HG03520 (cell line): ENCODE data around the gene ISYNA1.

Experiments
- ATAC-seq: cut with Tn5 transposase; IDR thresholded peaks from one replicate; pipeline ENCODE4 v1.9.1; 2021; ENCODE audit warnings: mild to moderate bottlenecking, moderate library complexity; ENCODE audit not compliant: unreplicated experiment

The ISYNA1 gene

DNA sequence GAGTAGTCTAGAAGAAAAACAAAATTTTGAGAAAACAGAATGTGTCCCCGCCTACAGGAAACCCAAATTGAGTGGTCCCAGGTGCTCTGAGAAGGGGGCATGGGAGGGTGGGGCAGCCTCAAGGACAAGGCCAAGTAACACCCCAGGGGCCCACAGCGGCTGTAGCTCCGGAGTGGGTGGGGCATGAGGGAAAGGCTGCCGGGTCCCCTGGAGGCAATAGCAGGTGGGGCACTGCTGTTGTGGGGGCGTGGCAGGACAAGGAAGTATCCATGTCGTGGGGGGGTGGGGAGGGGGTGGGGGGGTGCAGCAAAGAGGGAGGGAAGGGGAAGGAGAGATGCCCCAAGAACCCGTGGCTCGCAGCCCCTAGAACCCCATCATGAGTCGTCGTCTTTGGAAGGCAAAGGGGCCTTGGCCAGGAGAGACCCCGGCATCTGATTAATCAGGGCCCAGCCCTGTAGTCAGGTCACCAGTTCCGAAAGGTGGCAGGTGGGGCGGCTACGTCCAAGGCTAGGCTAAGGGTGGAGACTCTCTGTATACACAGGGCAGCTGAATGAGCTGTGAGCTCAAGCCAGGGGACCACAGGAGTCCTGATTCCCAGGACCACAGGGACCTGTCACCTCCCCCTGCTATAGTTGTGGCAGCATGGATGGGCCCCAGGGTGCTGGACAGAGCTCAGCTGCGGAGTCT, 7.5 kb upstream of the ISYNA1 start:
- ATAC-seq: no peak

DNA sequence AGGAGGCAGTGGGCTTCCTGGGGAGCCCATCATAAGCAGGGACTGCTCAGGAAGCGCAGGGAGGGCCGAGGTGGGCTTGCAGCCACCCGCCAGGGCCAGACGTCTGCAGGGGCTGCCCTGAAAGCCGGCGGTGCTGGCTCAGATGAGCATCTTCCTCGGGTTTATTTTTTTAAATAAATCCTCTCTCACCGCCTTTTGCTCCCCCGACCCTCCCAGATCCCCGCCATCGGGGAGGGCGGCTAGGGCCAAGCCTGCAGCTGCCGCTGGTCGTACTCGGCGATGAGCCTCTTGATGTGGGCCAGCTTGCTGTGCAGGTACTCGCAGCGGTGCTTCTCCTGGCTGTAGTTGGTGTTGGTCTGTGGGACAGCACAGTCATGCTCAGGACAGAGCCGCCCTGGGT, 6.6 kb upstream of the ISYNA1 start:
- ATAC-seq: no peak

DNA sequence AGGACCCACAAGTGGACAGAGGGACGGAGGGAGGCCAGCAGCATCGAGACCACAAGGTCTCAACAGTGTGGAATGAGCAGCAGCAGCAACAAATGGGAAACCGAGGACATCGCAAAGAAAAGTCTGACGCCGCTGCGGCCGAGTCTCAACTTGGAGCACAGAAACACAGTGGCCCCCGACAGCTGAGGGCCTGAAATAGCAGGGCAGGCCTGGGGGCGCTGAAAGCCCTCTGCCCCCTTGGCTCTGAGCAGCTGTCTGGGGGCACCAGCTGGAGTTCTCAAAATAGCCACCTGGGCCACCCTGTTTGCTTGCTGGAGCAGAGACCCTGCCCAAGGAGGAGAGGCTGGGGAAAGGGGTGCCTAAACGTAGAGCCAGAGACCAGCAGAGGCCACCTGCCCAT, 5.9 kb upstream of the ISYNA1 start:
- ATAC-seq: no peak

DNA sequence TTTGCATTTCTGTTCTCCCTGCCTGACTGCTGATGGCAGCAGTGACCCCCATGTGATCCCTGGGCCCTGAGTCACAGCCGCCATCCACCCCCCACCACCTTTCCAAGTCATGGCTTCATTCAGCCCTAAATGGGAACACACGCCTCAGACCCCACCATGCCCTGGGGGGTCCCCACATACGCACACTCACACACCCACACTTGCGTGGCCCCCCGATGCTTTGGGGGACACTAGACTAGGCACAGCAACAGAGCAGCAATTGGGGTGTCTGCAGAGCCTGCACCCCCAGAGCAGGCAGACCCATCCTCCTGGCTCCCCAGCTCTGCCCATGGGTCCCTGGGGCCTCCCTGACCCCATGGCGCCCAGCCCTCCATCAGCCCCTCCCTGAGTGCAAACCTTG, 5.5 kb upstream of the ISYNA1 start:
- no peak for ATAC-seq

DNA sequence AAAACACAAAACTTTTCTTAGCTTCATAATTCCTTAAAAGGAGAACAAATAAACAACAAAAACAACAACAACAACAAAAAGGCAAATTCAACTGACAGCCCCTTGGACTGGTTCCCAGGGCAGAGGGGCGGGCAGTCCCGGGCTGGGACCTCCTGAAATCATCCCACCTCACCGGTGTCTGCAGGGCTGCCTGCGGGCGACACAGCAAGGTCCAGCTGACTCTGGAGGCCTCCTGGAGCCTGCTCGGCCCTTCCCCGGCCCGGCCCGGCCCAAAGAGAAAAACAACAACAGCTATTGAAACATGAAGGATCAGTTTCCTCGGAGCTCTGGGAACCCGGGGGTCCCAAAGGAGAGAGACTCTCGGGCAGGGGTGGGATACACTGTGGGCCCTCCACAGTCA, 5.0 kb upstream of the ISYNA1 start:
- ATAC-seq: no peak

DNA sequence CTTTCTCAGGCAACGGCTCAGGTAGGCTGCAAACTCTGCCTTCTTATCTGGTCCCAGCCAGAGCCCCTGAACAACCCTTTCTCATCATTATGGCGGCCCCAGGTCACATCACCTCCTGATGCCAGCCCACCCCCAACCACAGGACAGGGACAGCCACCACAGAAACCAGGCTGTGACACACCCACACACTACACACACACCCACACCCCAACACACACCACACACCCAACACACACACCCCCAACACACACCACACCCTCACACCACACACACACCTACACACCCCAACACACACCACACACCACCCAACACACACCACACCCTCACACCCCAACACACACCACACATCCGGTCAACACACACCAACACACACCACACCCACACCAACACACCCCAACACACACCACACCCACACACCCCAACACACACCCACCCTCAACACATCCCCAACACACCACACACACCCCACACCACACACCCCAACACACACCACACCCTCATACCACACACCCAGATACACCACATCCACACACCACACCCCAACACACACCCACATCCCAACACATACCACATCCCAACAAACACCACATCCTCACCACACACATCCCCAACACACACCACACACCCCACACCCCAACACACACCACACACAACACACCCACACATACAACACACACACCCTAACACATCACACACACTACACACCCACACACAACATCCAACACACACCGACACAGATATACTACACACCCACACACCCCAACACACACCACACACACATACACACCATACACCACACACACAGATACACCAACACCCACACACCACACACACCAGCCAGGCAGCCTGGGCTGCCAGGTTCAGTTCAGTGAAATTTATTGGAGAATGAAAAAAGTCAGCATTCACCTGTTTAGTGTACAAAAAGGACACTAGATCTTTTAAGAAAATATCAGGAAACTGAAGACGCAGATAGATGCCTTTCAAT, 4.2 kb upstream of the ISYNA1 start:
- no peak for ATAC-seq

DNA sequence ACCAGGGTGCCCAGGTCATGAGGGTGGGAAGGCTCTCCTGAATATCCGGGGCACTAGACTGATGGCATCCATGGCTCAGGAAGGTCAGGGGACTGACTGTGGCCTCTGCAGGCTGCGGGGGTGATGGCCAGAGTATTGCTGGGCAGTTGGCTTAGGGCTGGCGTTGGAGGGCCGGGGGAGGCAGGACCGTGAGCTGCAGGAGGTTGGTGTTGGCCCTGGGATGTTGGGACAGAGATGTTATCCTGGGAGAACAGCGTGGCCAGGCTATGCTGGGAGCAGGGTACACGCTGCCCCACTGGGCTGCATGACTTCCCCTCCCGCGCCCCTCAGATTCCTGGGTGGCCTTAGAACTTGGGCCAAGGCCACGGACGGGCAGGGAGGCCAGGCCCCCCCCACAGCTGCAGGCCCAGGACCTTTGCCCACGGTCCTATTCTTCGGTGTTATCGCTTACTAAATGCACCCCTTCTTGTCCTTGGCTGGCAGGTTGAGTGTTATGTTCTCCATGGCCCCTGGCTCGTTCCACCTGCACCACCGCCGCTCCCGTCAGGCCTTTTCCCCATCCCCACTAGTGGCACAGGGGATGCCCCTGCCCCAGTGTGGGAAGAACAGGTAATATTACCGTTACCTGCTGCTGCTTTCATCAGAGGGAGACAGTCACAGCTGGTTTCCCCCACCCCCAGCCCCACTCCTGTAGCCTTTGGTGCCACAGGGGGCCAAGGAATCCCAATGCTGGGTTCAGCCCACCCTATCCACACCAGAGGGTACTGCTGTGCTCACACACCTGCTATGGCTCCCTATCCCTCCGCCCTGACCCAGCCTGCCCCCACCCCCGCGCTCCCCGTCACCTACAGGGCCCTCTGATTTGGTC, 3.2 kb upstream of the ISYNA1 start:
- ATAC-seq: no peak

DNA sequence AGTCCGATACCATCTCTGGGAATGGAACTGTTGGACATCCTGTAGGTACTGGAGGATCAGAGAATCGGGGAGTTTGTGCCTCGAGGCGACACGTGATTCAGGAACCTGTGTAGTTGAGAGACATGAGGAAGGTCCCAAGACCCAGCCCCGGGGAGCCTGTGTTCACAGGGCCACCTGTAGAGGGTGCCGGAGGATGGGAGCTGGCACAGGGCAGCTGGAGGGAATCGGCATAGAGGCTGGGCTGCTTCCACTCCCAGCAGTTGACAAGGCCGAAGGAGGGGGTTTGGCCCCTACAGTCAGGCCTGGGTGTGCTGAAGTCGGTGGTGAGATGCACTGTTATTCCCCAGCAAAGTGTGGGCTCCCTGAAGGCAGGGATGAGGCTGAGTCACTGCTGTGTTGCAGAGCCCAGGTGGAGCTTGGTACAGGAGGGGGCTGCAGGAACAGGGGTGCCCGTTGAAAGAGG, 2.5 kb upstream of the ISYNA1 start:
- ATAC-seq: no peak

DNA sequence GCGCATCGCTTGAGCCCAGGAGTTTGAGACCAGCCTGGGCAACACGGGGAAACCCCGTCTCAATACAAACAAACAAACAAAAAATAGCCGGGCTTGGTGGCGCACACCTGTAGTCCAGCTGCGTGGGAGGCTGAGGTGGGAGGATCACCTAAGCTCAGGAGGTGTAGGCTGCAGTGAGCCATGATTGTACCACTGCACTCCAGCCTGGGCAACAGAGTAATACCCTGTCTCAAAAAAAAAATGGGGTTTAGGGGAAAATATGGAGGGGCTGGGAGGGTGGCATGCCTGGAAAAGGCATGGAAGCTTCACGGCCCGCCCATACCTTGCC, 1.9 kb upstream of the ISYNA1 start:
- ATAC-seq: no peak

DNA sequence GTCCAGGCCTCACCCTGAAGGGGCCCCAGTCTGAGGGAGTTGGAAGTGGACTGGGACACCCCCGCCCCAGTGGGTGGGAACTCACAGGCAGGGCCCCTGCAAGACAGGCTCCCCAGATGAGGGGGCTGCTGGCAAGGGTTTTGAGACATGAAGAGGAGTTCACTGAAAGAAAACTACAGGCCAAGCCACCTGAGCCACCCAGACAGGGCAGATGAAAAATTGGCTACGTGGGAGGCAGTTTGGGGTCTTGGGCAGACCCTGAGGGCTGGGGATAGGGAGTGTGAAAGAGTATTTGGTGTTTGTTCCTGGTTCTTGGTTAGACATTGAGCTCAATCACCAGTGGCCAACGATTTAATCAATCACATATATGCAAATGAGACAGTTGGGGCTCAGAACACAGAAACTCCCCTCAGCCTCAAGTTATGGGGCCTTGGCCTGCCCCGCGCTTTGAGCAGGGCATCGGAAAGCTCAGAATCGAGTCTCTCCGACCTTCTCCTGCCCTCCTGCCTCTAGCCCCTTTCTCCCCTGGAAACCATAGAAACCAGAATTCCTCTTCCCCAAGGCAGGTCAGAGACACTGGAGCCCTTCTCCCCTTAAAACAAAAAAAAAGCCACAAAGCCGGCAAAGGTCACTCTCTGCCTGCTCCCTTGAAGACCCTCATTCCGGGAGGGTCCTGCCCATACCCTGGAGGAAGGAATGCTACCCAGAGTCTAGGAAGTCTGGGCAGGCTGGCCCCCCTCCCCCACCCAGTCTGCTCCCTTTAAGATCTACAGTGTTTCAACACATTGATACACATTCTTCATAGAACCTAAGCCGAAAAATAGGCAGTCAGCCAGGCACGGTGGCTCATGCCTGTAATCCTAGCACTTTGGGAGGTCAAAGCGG, 1.3 kb upstream of the ISYNA1 start:
- no peak for ATAC-seq

DNA sequence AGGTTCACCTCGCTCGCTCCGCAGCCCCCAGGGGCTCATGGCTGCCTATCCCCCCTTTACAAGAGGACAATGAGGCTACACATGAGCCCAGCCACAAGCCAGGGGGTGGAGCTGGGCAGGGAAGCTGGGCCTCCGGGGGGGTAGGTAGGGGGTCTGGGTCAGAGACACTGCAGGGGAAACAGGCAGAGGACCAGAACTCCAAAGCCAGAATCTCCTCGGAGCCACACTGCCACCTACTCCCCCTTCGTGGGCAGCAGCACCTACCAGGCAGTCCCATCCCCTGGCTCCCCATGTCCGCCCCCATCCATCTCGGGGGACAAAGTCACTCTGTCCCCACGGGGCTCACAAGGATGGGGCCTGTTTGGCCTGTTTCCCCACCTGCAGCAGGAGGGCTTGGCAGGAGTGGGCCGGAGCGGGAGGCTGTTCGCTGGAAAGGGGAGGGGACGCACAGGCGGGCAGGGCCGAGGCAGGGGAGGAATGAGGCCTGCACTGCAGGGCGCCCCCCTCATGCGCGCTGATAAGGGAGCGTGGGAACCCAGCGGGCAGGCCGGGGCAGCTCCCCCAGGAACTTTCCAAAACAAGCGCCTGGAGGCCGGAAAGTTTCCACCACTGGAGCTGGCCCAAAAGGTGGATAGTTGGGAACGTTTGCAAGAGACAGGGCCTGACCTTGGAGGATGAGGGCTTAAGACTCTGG, 545 bp upstream of the ISYNA1 start:
- no peak for ATAC-seq

DNA sequence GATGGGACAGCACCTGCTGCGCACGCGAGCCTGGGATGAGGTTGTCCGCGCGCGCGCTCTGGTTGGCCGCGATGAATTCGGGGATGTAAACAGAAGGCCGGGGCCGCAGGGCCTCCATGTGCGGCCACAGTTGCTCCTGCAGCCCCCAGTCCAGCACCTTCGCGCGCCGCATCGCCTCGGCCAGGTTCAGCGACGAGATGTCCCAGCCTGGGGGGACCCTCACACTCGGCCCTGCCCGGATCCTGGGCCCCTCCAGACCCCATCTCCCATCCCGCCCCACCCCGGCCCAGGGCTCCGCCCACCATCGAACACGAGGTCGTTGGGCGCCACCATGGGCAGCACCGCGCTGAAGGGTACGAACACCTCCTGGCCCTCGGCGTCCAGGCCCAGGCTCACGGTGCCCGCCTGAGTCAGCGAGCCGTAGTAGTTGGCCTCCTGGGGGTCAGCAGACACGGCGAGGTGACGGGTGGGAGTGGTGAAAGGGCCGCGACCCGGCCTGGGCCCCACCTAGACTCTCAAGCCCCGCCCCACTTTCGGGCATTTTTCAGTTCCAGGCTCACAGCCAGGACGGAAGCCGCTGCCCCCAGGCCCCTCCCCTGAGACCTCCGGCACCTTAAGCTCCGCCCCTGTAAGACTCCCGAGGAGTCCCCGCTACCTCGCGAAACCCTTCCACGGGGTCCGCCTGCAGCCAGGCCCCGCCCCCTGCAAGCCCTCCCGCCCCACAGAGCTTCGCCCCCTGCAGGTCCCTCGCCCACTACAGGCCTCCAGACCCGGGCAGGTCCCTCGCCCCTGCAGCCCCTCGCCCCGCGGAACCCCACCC, 1.1 kb downstream of the ISYNA1 start:
- no peak for ATAC-seq

DNA sequence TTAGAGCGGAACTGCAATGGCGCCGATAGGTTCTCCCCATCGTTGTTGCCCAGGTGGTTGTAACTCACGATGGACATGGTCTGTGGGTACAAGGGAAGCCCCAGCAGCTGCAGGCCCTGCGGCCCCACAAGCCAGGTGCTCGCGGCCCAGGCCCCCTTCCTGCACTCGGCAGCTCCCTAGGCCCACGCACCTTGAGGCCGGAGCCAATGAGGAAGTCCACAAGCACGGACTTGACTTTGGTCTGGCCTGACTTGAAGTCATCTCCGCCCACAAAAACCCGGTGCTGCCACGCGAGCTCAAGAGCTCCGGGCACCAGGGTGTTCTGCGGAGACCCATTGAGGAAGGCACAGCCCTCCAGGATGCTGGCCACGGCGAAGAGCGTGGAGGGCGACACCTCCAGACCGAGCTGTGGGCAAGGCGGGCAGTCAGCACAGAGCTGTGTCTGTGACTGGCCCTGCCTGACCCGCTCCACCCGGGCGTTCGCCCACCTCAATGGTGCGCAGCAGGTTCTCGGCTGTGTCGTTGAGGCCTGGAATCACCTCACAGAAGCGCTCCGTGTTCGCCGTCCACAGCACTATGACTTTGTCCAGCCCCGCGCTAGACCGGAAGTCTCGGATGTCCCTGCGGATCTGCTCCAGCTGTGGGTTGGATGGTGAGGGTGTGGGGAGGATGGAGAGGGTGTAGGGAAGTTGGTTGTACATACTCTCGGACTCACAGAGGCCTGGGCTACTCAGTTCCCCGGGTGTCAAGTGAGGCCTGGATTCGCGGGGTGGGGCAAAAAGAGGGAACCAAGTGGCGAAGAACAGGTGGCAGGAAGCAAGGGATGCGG, 1.9 kb downstream of the ISYNA1 start:
- ATAC-seq: no peak

DNA sequence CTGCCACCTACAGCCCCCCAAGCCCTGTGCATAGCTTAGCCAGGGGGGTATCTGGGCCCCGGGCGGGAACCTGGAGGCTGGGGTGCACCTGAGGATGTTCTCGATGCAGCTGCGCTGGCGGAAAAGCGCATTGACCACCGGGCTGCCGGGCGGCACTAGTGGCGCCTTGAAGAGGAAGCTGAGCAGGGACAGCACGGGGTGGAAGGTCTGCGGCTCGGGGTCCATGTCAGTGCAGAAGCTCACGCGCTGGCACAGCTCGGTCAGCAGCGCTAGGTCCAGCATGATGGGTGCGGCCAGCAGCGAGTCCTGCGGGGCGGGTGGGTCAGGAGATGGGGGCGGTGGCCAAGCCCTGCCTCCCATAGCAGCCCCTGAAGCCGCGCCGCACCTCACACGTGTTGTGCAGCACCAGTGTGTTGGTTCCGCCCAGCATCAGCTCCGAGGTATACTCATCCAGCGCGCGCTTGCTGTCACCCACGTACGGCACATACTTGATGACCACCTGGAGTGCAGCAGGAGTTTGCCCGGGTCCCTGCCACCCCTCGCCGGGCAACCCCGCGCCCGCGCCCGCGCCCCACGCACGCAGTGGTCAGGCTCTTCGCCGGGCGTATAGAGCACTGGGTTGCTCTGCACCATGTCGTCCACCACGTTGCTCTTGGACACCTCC, 2.6 kb downstream of the ISYNA1 start:
- ATAC-seq: no peak

DNA sequence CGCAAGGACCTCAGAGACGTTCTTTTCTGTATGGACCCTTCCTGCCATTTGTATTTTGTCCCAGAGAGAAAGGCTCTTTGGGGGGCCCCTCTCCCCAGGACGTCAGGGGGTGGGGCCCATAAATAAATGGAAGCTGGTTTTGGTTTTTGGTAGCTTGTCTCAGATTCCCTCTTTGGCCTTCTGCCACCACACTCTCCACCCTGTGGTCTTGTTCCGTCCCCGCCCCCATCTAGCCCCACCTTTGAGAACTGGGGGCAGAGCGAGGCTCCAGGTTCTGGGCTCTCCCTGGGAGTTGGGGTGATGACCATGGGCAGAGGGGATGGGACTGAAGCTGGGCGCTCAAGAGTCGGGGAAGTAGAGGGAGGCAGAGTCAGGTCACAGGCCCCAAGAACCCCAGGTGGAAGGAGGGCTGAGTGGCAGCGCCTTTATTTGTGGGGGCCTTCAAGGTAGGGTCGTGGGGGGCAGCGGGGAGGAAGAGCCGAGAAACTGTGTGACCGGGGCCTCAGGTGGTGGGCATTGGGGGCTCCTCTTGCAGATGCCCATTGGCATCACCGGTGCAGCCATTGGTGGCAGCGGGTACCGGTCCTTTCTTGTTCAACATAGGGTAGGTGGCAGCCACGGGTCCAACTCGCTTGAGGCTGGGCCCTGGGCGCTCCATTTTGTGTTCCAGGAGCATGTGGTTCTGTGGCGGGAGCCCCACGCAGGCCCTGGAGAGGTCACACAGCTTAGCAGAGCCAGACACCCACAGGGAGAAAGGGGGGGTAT, 3.3 kb downstream of the ISYNA1 start:
- no peak for ATAC-seq

DNA sequence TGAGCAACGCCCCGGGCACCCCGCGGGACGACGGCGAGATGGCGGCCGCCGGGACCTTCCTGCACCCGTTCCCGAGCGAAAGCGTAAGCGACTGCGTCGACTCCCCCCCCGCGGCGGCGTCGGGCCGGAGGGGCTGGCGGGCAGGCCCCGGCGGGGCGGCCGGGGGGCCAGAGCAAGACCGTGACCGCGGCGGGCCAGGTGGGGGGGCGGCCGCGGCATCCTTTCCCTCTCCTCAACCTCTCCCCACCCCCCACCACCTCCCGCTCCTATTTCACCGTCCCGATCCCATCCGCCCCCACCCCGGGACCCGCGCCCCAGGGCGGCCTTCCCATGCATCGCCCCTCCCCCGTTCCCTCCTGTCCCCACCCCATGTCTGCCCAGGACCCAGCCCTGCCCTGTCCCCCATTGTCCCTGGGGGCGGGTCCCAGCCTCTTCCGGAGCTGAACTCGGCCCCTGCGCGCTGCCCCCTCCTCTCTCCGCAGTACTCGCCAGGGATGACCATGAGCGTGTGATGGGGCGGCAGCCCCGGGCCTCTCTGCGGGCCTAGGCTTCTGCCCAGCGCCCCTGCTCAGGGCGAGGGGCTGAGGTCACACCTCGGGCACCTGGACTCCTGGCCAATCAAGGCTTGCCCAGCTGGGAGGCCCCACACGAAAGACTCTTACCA, 4.1 kb downstream of the ISYNA1 start:
- no peak for ATAC-seq
